ENCODE measurements around the gene PTPA.

PTPA gene

GRCh38 chr9:129197978-129198318 lies 86.7 kb downstream of the PTPA start:
- no peak for DNase-seq (ENCODE audit: low read depth in 3 of 3)

All from stimulated activated CD4-positive, alpha-beta T cell treated with anti-CD3 and anti-CD28 coated beads, TNF-alpha, amount 100 ng/mL, for 24 hours (primary cell).